Midbrain (tissue), 1 donor: ENCODE measurements around the gene ZFYVE28.

Experiments used
- DNase-seq: peaks from one replicate; lab custom pipeline; 2025; lab: John Stamatoyannopoulos, UW

Gene ZFYVE28

GRCh38 chr4:2272026-2272827, 146.2 kb downstream of the ZFYVE28 start:
- no peak for DNase-seq

- DNase-seq, result no peak
Observed at GRCh38 chr4:2271279-2272025, 147.0 kb downstream of the ZFYVE28 start.

- DNase-seq, result no peak
Observed at GRCh38 chr4:2270341-2271165, 147.9 kb downstream of the ZFYVE28 start.

- no peak for DNase-seq
Observed at GRCh38 chr4:2269618-2270163, 148.8 kb downstream of the ZFYVE28 start.

GRCh38 chr4:2269206-2269531, 149.3 kb downstream of the ZFYVE28 start:
- no peak for DNase-seq

GRCh38 chr4:2268357-2269205, 149.9 kb downstream of the ZFYVE28 start:
- no peak for DNase-seq

- DNase-seq, result no peak
Observed at GRCh38 chr4:2267841-2268240, 150.6 kb downstream of the ZFYVE28 start.

GRCh38 chr4:2267320-2267811, 151.1 kb downstream of the ZFYVE28 start:
- no peak for DNase-seq

- DNase-seq, result no peak
Observed at GRCh38 chr4:2266821-2267220, 151.6 kb downstream of the ZFYVE28 start.

- DNase-seq, result peak; percentile 68
Observed at GRCh38 chr4:2266181-2266580, 152.3 kb downstream of the ZFYVE28 start.

- DNase-seq, result no peak
Observed at GRCh38 chr4:2265113-2266110, 153.0 kb downstream of the ZFYVE28 start.

GRCh38 chr4:2264481-2265041, 153.9 kb downstream of the ZFYVE28 start:
- no peak for DNase-seq

GRCh38 chr4:2263926-2264321, 154.5 kb downstream of the ZFYVE28 start:
- no peak for DNase-seq

GRCh38 chr4:2262944-2263250, 155.5 kb downstream of the ZFYVE28 start:
- no peak for DNase-seq

- DNase-seq, result peak; percentile 99
Observed at GRCh38 chr4:2262145-2262943, 156.1 kb downstream of the ZFYVE28 start.

GRCh38 chr4:2261853-2262144, 156.6 kb downstream of the ZFYVE28 start, which contains the start of gene MXD4:
Gene MXD4 (minus strand): TSS chr4:2262109. CDS start chr4:2261980, 129 bp downstream.
- no peak for DNase-seq

GRCh38 chr4:2261110-2261852, 157.2 kb downstream of the ZFYVE28 start:
- peak; percentile 24 for DNase-seq
